ENCODE results near the gene HIGD1B.
A peak's percentile ranks its signal among the peaks of the same experiment; 100 is the strongest.

The HIGD1B gene

GRCh38 chr17:44840274-44840673 lies 7.4 kb upstream of the HIGD1B start:
- no peak for DNase-seq

GRCh38 chr17:44840936-44841335 lies 6.7 kb upstream of the HIGD1B start:
- DNase-seq: peak; percentile 40

- DNase-seq: peak; percentile 48
Measured at GRCh38 chr17:44842748-44843147, 4.9 kb upstream of the HIGD1B start.

GRCh38 chr17:44844390-44844830 lies 3.3 kb upstream of the HIGD1B start:
- DNase-seq: peak; percentile 54

- no peak for DNase-seq
Measured at GRCh38 chr17:44846206-44846605, 1.5 kb upstream of the HIGD1B start.

- DNase-seq: no peak
Measured at GRCh38 chr17:44848257-44848795, 643 bp downstream of the HIGD1B start.

GRCh38 chr17:44848961-44849489 lies 1.3 kb downstream of the HIGD1B start:
- DNase-seq: no peak

GRCh38 chr17:44850025-44850424 lies 2.3 kb downstream of the HIGD1B start:
- no peak for DNase-seq

GRCh38 chr17:44850612-44851011 lies 2.9 kb downstream of the HIGD1B start:
- DNase-seq: no peak

- DNase-seq: no peak
Measured at GRCh38 chr17:44854192-44854591, 6.5 kb downstream of the HIGD1B start.

- no peak for DNase-seq
Measured at GRCh38 chr17:44859701-44860100, 12.0 kb downstream of the HIGD1B start.

- DNase-seq: no peak
Measured at GRCh38 chr17:44862278-44862914, 14.7 kb downstream of the HIGD1B start.

- no peak for DNase-seq
Measured at GRCh38 chr17:44863061-44863918, 15.6 kb downstream of the HIGD1B start.

GRCh38 chr17:44864831-44865230 lies 17.1 kb downstream of the HIGD1B start:
- DNase-seq: no peak

GRCh38 chr17:44865231-44865660 lies 17.6 kb downstream of the HIGD1B start:
- DNase-seq: peak; percentile 77

GRCh38 chr17:44865931-44866330 lies 18.2 kb downstream of the HIGD1B start:
- peak; percentile 86 for DNase-seq

- DNase-seq: no peak
Measured at GRCh38 chr17:44867841-44868240, 20.2 kb downstream of the HIGD1B start.

GRCh38 chr17:44871556-44871955 lies 23.9 kb downstream of the HIGD1B start:
- no peak for DNase-seq

GRCh38 chr17:44872131-44872768 lies 24.6 kb downstream of the HIGD1B start:
- no peak for DNase-seq

GRCh38 chr17:44875761-44876160 lies 28.1 kb downstream of the HIGD1B start:
- no peak for DNase-seq

- no peak for DNase-seq
Measured at GRCh38 chr17:44877121-44877520, 29.4 kb downstream of the HIGD1B start.

GRCh38 chr17:44878627-44879221 lies 31.0 kb downstream of the HIGD1B start:
- DNase-seq: peak; percentile 45

GRCh38 chr17:44879376-44879775 lies 31.7 kb downstream of the HIGD1B start:
- no peak for DNase-seq
